Occipital lobe (tissue), 2 donors: Measurements from ENCODE around the gene PHACTR3. TPM values are rescaled to one million over a fixed set of nuclear protein-coding genes. Genes with fewer than 3 reads are reported as not detected.

Experiments used
- DNase-seq: peaks from one replicate; lab custom pipeline; 2025; lab: John Stamatoyannopoulos, UW
- total RNA-seq: library from RNA; depleted of rRNA; stranded (reverse); fragments of >200 nt; gene quantifications from one replicate; pipeline ENCODE4 v1.2.3, GENCODE V29; 2014

PHACTR3 gene
- total RNA-seq, 1 donor from 2014 or later: 42.1 TPM

- DNase-seq: no peak
Measured at GRCh38 chr20:59573837-59574236, 30.5 kb upstream of the PHACTR3 start.

- DNase-seq: no peak
Measured at GRCh38 chr20:59574308-59574707, 30.0 kb upstream of the PHACTR3 start.

- no peak for DNase-seq
Measured at GRCh38 chr20:59575216-59575615, 29.1 kb upstream of the PHACTR3 start.

- no peak for DNase-seq
Measured at GRCh38 chr20:59575653-59576052, 28.7 kb upstream of the PHACTR3 start.

- DNase-seq: no peak
Measured at GRCh38 chr20:59576216-59576953, 28.0 kb upstream of the PHACTR3 start.

- DNase-seq: no peak
Measured at GRCh38 chr20:59577037-59577808, 27.1 kb upstream of the PHACTR3 start.

GRCh38 chr20:59577809-59578435 lies 26.4 kb upstream of the PHACTR3 start:
- no peak for DNase-seq

- no peak for DNase-seq
Measured at GRCh38 chr20:59578436-59579403, 25.6 kb upstream of the PHACTR3 start.

GRCh38 chr20:59579404-59580145 lies 24.8 kb upstream of the PHACTR3 start:
- DNase-seq: no peak

GRCh38 chr20:59580146-59580946 lies 24.0 kb upstream of the PHACTR3 start:
- no peak for DNase-seq

- DNase-seq: no peak
Measured at GRCh38 chr20:59580991-59581401, 23.3 kb upstream of the PHACTR3 start.

GRCh38 chr20:59581993-59582679 lies 22.2 kb upstream of the PHACTR3 start:
- no peak for DNase-seq

- DNase-seq: no peak
Measured at GRCh38 chr20:59583428-59584277, 20.7 kb upstream of the PHACTR3 start.

- no peak for DNase-seq
Measured at GRCh38 chr20:59584278-59584925, 19.9 kb upstream of the PHACTR3 start.

- DNase-seq: no peak
Measured at GRCh38 chr20:59585714-59586409, 18.5 kb upstream of the PHACTR3 start.

GRCh38 chr20:59586613-59587012 lies 17.7 kb upstream of the PHACTR3 start:
- no peak for DNase-seq

- DNase-seq: no peak
Measured at GRCh38 chr20:59587570-59587969, 16.8 kb upstream of the PHACTR3 start.
